Measurements from ENCODE around the gene SLC47A2. TPM values are rescaled to one million over a fixed set of nuclear protein-coding genes. Genes with fewer than 3 reads are reported as not detected.

Gene SLC47A2
- total and polyA plus RNA-seq, 2 of the 13 experiments (the other 11 are each of a cell fraction or from before 2014, with no cell fraction given) = 0.04 TPM; not detected in 1

DNA sequence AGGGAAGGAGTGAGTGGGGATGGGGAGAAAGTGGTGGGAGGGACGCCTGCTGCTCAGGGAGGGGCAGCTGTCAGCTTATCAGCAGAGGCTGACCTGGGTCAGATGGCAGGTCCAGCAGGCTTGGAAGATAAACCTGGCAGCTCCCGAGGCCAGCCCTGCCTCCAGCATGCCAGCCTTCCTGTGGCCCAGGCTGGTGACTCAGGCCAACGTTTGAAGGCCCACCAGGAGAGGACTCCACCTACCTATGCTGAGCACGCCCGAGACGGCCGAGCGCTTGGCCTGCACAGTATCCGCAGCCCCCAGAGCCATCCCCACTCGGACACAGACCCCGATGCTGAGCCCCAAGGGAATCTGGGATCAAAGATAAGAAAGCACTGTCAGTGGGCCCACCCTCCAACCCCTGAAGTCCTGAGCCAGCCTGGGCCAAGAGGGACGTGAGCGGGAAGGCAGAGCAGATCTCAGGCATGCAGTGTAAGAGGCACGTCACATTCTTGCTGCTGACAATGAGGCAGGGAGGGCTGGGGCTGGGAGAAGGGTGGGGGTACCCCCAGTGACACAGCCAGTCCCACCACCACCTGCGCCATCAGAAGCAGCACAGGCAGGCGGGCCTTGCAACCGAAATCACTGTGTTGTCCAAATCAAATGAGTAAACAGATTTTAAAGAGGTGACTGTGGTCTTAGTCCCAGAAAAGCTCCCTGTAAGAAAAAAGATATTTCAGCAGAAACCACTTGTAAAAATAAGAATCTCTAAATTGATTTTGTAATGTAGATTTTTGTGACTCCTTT, 12.4 kb downstream of the SLC47A2 start (continued):
- TF ChIP-seq HDAC6 (IDR thresholded peaks at IDR 0.05; ENCODE audit: low read depth, low read length) (no peak), ZNF180 (CRISPR knock-in tag; IDR thresholded peaks at IDR 0.05; ENCODE audit: borderline replicate concordance, low read depth) (no peak), ZFP1 (CRISPR knock-in tag; IDR thresholded peaks at IDR 0.05) (no peak), ZNF724P (CRISPR knock-in tag; IDR thresholded peaks at IDR 0.05; ENCODE audit: borderline replicate concordance) (no peak), TOPORS (CRISPR knock-in tag; IDR thresholded peaks at IDR 0.05) (no peak), MAFK (conservative IDR thresholded peaks at IDR 0.05 in 1 of 2, IDR thresholded peaks at IDR 0.05 in 1 of 2; ENCODE audit: low read length in 2 of 2) (no peak), ZNF878 (CRISPR knock-in tag; IDR thresholded peaks at IDR 0.05) (no peak), SNRNP70 (IDR thresholded peaks at IDR 0.05; ENCODE audit: low read depth, low read length) (no peak), ZSCAN22 (CRISPR knock-in tag; IDR thresholded peaks at IDR 0.05) (no peak), SRF (IDR thresholded peaks at IDR 0.05; ENCODE audit: low read depth, low read length) (no peak), GATAD1 (CRISPR knock-in tag; IDR thresholded peaks at IDR 0.05) (no peak), CC2D1A (CRISPR knock-in tag; IDR thresholded peaks at IDR 0.05) (no peak), ZNF136 (CRISPR knock-in tag; IDR thresholded peaks at IDR 0.05; ENCODE audit: low read depth) (no peak), SP140L (CRISPR knock-in tag; IDR thresholded peaks at IDR 0.05; ENCODE audit: borderline replicate concordance) (no peak), ZNF883 (CRISPR knock-in tag; IDR thresholded peaks at IDR 0.05; ENCODE audit: not compliant biosample characterization) (peak; percentile 77), ZNF326 (CRISPR knock-in tag; IDR thresholded peaks at IDR 0.05; ENCODE audit: borderline replicate concordance) (no peak), KDM5B (CRISPR knock-in tag; IDR thresholded peaks at IDR 0.05; ENCODE audit: borderline replicate concordance) (peak; percentile 49; the same call in 1 of the 2 replicates), ARID2 (CRISPR knock-in tag; IDR thresholded peaks at IDR 0.05; ENCODE audit: borderline replicate concordance) (no peak), RARA (CRISPR knock-in tag; IDR thresholded peaks at IDR 0.05) (peak; percentile 55), KAT7 (CRISPR knock-in tag; IDR thresholded peaks at IDR 0.05; ENCODE audit: borderline replicate concordance) (no peak)
- TF ChIP-seq, protein P1, sequence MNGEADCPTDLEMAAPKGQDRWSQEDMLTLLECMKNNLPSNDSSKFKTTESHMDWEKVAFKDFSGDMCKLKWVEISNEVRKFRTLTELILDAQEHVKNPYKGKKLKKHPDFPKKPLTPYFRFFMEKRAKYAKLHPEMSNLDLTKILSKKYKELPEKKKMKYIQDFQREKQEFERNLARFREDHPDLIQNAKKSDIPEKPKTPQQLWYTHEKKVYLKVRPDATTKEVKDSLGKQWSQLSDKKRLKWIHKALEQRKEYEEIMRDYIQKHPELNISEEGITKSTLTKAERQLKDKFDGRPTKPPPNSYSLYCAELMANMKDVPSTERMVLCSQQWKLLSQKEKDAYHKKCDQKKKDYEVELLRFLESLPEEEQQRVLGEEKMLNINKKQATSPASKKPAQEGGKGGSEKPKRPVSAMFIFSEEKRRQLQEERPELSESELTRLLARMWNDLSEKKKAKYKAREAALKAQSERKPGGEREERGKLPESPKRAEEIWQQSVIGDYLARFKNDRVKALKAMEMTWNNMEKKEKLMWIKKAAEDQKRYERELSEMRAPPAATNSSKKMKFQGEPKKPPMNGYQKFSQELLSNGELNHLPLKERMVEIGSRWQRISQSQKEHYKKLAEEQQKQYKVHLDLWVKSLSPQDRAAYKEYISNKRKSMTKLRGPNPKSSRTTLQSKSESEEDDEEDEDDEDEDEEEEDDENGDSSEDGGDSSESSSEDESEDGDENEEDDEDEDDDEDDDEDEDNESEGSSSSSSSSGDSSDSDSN (CRISPR knock-in tag; IDR thresholded peaks at IDR 0.05) = no peak
- TF ChIP-seq, protein P2, sequence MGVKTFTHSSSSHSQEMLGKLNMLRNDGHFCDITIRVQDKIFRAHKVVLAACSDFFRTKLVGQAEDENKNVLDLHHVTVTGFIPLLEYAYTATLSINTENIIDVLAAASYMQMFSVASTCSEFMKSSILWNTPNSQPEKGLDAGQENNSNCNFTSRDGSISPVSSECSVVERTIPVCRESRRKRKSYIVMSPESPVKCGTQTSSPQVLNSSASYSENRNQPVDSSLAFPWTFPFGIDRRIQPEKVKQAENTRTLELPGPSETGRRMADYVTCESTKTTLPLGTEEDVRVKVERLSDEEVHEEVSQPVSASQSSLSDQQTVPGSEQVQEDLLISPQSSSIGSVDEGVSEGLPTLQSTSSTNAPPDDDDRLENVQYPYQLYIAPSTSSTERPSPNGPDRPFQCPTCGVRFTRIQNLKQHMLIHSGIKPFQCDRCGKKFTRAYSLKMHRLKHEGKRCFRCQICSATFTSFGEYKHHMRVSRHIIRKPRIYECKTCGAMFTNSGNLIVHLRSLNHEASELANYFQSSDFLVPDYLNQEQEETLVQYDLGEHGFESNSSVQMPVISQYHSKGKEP (CRISPR knock-in tag; IDR thresholded peaks at IDR 0.05) = no peak
- TF ChIP-seq, protein P3, sequence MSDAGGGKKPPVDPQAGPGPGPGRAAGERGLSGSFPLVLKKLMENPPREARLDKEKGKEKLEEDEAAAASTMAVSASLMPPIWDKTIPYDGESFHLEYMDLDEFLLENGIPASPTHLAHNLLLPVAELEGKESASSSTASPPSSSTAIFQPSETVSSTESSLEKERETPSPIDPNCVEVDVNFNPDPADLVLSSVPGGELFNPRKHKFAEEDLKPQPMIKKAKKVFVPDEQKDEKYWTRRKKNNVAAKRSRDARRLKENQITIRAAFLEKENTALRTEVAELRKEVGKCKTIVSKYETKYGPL (CRISPR knock-in tag; IDR thresholded peaks at IDR 0.05) = no peak
- TF ChIP-seq, protein P4, sequence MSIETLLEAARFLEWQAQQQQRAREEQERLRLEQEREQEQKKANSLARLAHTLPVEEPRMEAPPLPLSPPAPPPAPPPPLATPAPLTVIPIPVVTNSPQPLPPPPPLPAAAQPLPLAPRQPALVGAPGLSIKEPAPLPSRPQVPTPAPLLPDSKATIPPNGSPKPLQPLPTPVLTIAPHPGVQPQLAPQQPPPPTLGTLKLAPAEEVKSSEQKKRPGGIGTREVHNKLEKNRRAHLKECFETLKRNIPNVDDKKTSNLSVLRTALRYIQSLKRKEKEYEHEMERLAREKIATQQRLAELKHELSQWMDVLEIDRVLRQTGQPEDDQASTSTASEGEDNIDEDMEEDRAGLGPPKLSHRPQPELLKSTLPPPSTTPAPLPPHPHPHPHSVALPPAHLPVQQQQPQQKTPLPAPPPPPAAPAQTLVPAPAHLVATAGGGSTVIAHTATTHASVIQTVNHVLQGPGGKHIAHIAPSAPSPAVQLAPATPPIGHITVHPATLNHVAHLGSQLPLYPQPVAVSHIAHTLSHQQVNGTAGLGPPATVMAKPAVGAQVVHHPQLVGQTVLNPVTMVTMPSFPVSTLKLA (IDR thresholded peaks at IDR 0.05) = no peak
- TF ChIP-seq, protein P5, sequence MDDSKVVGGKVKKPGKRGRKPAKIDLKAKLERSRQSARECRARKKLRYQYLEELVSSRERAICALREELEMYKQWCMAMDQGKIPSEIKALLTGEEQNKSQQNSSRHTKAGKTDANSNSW (CRISPR knock-in tag; IDR thresholded peaks at IDR 0.05; ENCODE audit: borderline replicate concordance) = no peak
